AG04450 (cell line): ENCODE data around the gene ADAMTS1. TPM values are rescaled to one million over a fixed set of nuclear protein-coding genes. Genes with fewer than 3 reads are reported as not detected.

ENCODE experiments used
- CTCF ChIA-PET: fragments of 300-600, 350-600 bp; formaldehyde crosslinking; extraction: SDS; loops from one replicate; lab custom pipeline; 2022; ENCODE audit warnings: antibody characterized with exemption, inconsistent platforms; lab: Charles Lee
- POLR2A ChIA-PET: fragments of 350-600 bp; formaldehyde crosslinking; extraction: SDS; loops from one replicate; lab custom pipeline; 2021; ENCODE audit warnings: antibody characterized with exemption, inconsistent platforms; lab: Yijun Ruan, JAX
- DNase-seq: peaks from one replicate; pipeline ENCODE4 v3.0.0-alpha.2; 2011; ENCODE audit warnings: low read depth, low spot score
- H3K27ac ChIP-seq: one replicate; pipeline ENCODE4 v1.5.1; 2012; ENCODE audit warnings: low read depth, low read length, control low read depth
- H3K27me3 ChIP-seq: one replicate; pipeline ENCODE4 v1.6.0; 2012; ENCODE audit warnings: low read length; ENCODE audit not compliant: control insufficient read depth, insufficient read depth
- H3K4me3 ChIP-seq: 2 replicates; pipeline ENCODE4 v1.5.1; 2011; ENCODE audit warnings: mild to moderate bottlenecking, low read depth, low read length, control low read depth
- H3K9me3 ChIP-seq: 2 replicates; pipeline ENCODE4 v1.5.1; 2012; ENCODE audit warnings: low read length; ENCODE audit not compliant: control insufficient read depth, insufficient read depth
- CTCF ChIP-seq: IDR thresholded peaks from 2 replicates; pipeline ENCODE4 v1.5.1; 2011; ENCODE audit warnings: low read depth, low read length, control low read depth, inconsistent platforms
- polyA plus RNA-seq: library from polyadenylated mRNA; depleted of rRNA; stranded (reverse); fragments of >200 nt; gene quantifications from 2 replicates; pipeline ENCODE4 v1.2.3, GENCODE V29; 2011

The ADAMTS1 gene
- polyA plus RNA-seq, 1 experiment = 309 TPM

GRCh38 chr21:26837539-26837938 lies 7.7 kb downstream of the ADAMTS1 start:
- CTCF ChIA-PET = no interaction called here

GRCh38 chr21:26836528-26836927 lies 8.7 kb downstream of the ADAMTS1 start:
- H3K4me3 ChIP-seq = no peak overlapping the region; the same call in 1 of the 2 replicates
- H3K27ac ChIP-seq = peak overlapping the region; percentile 41
- no peaks in the 10 kb centered on the region for H3K9me3 ChIP-seq
- no peaks in the 10 kb centered on the region for H3K27me3 ChIP-seq
- TF ChIP-seq CTCF = no peak
- CTCF ChIA-PET = no interaction called here
- POLR2A ChIA-PET = interaction anchor here (2.0 kb wide), 1 partner anchor 35 kb away, joined by 4 read pairs; no protein-coding TSS in a partner anchor
- DNase-seq = no peak

More at GRCh38 chr21:26837539-26837938, 7.7 kb downstream of the ADAMTS1 start:
- no peak overlapping the region; the same call in 1 of the 2 replicates for H3K4me3 ChIP-seq
- POLR2A ChIA-PET = interaction anchor here (2.0 kb wide), 1 partner anchor 36 kb away, joined by 4 read pairs; no protein-coding TSS in a partner anchor
- H3K9me3 ChIP-seq = no peaks in the 10 kb centered on the region
- DNase-seq = no peak
- H3K27ac ChIP-seq = no peak overlapping the region
- no peak for TF ChIP-seq CTCF
- no peaks in the 10 kb centered on the region for H3K27me3 ChIP-seq

- H3K27me3 ChIP-seq = no peaks in the 10 kb centered on the region
- no peak overlapping the region for H3K4me3 ChIP-seq
- CTCF ChIA-PET = interaction anchor here (0.9 to 1.0 kb wide), 3 partner anchors 20 to 1910 kb away, joined by 3 to 5 read pairs (median 4); no protein-coding TSS in a partner anchor
- DNase-seq = no peak
- POLR2A ChIA-PET = interaction anchor here (0.6 to 0.9 kb wide), 3 partner anchors 47 to 666 kb away, joined by 3 read pairs; no protein-coding TSS in a partner anchor
- TF ChIP-seq CTCF = no peak
- no peaks in the 10 kb centered on the region for H3K9me3 ChIP-seq
- no peak overlapping the region for H3K27ac ChIP-seq
Observed at GRCh38 chr21:26835714-26836265, 9.4 kb downstream of the ADAMTS1 start.

GRCh38 chr21:26835027-26835713 lies 10.0 kb downstream of the ADAMTS1 start:
- POLR2A ChIA-PET = interaction anchor here (0.6 to 1.0 kb wide), 4 partner anchors 10 to 665 kb away, joined by 3 to 4 read pairs (median 3); partner anchors contain the start of gene ADAMTS1

More at GRCh38 chr21:26835027-26835713, 10.0 kb downstream of the ADAMTS1 start:
- Histone ChIP-seq H3K27ac (no peak overlapping the region), H3K9me3 (no peaks in the 10 kb centered on the region), H3K4me3 (no peak overlapping the region), H3K27me3 (no peaks in the 10 kb centered on the region)
- CTCF ChIA-PET = interaction anchor here (0.6 to 1.7 kb wide), 5 partner anchors 19 to 1910 kb away, joined by 3 to 9 read pairs (median 4); no protein-coding TSS in a partner anchor
- no peak for DNase-seq
- no peak for TF ChIP-seq CTCF
